ENCODE measurements around the gene ATXN7L2.

ATXN7L2 gene

DNA sequence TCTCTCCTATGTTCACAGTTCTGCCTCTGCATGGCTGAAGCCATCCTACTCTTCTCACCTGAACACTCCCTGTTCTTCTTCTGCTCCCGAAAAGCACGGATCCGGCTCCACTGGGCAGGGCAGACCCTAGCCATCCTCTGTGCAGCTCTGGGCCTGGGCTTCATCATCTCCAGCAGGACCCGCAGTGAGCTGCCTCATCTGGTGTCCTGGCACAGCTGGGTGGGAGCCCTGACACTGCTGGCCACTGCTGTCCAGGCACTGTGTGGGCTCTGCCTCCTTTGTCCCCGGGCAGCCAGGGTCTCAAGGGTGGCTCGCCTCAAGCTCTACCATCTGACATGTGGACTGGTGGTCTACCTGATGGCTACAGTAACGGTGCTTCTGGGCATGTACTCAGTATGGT is 12.0 kb downstream of the ATXN7L2 start:
- no peak overlapping the region for H3K4me3 ChIP-seq (replicated peaks in 1 of 2; ENCODE audit: low read depth in 2 of 2, low read length in 2 of 2)
- DNase-seq (ENCODE audit: low read depth in 2 of 2), result no peak
- TF ChIP-seq, protein P1, sequence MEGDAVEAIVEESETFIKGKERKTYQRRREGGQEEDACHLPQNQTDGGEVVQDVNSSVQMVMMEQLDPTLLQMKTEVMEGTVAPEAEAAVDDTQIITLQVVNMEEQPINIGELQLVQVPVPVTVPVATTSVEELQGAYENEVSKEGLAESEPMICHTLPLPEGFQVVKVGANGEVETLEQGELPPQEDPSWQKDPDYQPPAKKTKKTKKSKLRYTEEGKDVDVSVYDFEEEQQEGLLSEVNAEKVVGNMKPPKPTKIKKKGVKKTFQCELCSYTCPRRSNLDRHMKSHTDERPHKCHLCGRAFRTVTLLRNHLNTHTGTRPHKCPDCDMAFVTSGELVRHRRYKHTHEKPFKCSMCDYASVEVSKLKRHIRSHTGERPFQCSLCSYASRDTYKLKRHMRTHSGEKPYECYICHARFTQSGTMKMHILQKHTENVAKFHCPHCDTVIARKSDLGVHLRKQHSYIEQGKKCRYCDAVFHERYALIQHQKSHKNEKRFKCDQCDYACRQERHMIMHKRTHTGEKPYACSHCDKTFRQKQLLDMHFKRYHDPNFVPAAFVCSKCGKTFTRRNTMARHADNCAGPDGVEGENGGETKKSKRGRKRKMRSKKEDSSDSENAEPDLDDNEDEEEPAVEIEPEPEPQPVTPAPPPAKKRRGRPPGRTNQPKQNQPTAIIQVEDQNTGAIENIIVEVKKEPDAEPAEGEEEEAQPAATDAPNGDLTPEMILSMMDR (IDR thresholded peaks at IDR 0.05; ENCODE audit: low read depth, low read length), result no peak

DNA sequence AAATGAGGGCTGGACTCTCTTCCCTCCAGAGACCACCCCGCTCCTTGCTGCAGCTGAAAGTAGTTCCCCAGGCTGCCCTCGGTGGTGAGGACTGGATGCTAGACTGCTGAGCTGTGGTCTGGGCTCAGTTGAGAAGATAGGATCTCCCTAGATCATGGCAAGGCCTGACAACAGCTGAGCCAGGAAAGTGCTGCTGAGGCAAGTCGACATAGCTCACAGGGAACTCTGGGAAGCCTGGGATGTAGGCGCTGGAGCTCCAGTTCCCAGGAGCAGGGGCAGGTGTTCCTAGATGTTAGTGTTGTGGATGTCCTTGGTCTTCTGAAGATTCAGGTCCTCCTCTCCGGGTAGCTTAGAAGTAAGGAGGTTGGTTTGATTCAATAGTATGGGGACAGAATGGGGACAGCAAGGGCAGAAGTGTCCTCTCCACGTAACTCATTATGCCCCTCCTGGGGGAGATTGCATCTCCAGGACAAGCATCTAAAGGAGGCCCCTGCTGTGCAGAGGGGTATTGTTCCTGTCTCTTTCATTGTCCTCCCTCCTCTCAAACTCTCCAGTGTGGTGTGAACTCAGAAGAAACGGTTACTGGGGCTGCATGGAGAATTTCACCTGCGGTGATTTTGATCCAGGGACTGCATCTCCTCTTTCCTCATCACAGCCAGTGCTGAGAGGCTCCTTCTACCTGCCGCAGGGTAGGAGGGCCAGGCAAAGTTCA is 13.9 kb downstream of the ATXN7L2 start:
- DNase-seq (ENCODE audit: low read depth in 2 of 2), result no peak
- no peak overlapping the region for H3K4me3 ChIP-seq (replicated peaks in 1 of 2; ENCODE audit: low read depth in 2 of 2, low read length in 2 of 2)
- TF ChIP-seq, protein P1 (IDR thresholded peaks at IDR 0.05; ENCODE audit: low read depth, low read length), result no peak

DNA sequence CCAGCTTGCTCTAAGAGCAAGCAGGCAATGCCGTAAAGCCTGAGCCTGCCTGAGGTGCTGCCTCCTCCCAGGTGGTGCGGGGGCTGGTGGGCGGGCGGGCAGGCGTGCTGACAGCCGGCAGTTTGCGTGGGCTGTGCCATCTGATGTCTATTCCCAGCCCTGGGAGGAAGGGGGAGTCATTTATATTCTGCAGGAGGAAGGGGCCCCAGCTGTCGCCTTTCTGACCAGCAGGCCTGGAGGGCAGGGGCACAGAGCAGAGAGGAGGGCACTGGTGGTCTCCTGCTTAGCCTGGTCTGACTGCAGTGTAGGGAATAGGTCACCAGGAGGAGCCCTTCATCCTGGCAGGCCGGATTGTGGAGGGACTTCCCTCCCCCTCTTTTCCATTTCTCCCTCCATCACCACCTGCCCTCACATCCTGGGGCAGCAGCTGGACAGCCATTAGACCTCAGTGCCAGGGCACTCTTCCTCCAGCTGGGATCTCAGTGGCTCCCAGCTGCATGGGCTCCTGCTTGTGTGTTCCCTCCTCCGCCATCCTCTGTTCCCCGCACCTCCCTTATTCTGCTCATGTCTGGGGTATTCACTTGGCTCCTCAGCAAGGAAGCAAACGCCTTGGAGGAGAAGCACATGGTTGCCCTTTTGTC is 14.6 kb downstream of the ATXN7L2 start:
- DNase-seq (ENCODE audit: low read depth in 2 of 2), result peak; percentile 36 to 45
- TF ChIP-seq, protein P1 (IDR thresholded peaks at IDR 0.05; ENCODE audit: low read depth, low read length), result peak; percentile 77
- H3K4me3 ChIP-seq (replicated peaks in 1 of 2; ENCODE audit: low read depth in 2 of 2, low read length in 2 of 2), result no peak overlapping the region

DNA sequence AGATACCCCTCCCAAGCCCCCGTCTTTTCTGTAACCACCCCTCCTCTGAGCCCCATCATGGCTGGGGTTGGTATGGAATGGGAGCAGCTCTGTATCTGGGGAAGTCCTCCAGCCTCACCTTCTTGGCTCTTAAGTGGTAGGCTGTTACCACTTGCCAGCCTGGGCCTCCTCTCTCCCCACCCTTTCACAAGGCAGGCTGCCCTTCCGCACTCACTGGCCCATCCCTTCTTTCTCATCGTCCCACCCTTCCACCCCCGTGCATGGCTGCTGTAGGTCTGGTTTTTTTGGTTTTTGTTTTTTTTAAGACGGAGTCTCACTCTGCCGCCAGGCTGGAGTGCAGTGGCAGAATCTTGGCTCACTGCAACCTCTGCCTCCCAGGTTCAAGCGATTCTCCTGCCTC is 15.4 kb downstream of the ATXN7L2 start:
- TF ChIP-seq, protein P1 (IDR thresholded peaks at IDR 0.05; ENCODE audit: low read depth, low read length), result no peak
- DNase-seq (ENCODE audit: low read depth in 2 of 2), result no peak
- H3K4me3 ChIP-seq (replicated peaks in 1 of 2; ENCODE audit: low read depth in 2 of 2, low read length in 2 of 2), result no peak overlapping the region

DNA sequence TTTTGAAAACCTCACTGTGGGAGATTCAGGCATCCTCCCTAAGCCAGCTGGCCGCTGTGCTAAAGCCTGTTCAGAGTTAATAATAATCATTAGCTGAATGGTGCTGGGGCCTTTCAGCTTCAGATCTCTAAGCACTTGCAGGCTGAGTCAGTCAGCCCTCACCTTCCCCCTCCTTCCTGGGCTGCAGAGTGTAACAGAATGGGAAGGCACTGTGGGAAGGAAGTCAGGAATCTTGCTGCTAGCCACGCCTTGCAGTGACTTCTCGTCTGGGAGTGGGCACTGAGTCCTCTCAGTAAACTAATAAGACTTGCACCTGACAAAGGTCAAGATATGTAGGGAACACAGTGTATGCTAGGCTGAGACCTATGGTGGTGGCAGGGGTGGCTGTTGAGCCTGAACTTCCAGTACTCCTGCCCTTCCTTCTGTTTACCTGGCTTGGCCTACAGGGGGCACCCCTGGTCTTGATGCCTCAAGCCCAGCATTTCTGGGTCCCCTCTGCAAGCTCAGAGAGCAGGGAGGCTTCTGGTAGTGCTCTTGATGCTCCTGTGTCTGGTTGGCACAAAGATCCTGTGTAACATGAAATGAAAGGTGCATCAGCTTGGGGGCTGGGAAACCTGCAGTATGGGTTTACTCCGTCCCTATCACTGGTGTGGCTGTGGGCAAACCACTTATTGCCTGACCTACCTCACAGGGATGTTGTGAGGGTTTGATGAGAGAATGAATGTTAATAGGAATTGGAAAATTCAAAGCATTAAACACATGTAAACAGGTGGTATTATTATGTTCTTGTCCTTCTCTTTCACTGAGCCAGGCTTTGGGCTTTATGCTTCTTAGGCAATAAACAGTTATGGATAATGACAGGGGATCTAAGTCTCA is 16.2 kb downstream of the ATXN7L2 start:
- no peak overlapping the region for H3K4me3 ChIP-seq (replicated peaks in 1 of 2; ENCODE audit: low read depth in 2 of 2, low read length in 2 of 2)
- TF ChIP-seq, protein P1 (IDR thresholded peaks at IDR 0.05; ENCODE audit: low read depth, low read length), result peak; percentile 61
- DNase-seq (ENCODE audit: low read depth in 2 of 2), result peak; percentile 46 to 50

DNA sequence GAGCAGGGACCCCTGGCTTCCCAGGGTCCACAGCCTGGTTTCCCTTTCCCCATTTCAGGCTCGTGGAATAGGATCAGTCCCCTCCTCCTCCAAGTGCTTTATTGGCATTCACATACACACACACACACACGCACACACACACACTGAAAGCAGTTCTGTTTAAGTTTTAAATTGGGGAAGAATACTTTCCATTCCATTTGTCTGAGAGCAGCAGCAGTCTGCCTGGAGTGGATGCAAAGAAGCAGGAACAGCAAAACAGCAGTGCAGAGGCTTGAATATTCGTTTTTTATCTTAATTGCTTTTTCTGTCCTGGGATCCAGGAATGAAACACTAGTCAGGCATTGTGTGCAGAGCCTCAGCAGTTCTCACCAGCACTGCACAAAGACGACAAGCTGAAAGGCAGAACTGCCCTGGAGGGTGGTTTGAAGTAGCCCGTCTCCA is 17.3 kb downstream of the ATXN7L2 start:
- no peak overlapping the region for H3K4me3 ChIP-seq (replicated peaks in 1 of 2; ENCODE audit: low read depth in 2 of 2, low read length in 2 of 2)
- no peak for DNase-seq (ENCODE audit: low read depth in 2 of 2)
- TF ChIP-seq, protein P1 (IDR thresholded peaks at IDR 0.05; ENCODE audit: low read depth, low read length), result no peak
